Measurements from ENCODE around the gene IL1RL1.

Gene IL1RL1

DNA sequence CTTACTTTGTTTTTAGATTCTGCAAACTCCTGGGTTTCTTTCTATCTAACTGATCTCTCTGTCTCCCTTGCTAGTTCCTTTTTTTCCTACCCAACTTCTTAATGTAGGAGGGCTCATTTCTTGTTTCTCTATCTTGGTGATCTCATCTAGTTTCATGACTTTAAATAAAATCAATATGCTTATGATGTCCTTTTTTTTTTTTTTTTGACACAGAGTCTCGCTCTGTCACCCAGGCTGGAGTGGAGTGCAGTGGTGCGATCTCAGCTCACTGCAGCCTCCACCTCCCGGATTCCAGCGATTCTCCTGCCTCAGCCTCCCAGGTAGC, 42.2 kb upstream of the IL1RL1 start:
- no peak for DNase-seq (ENCODE audit: low read depth)
- TF ChIP-seq, protein P1, sequence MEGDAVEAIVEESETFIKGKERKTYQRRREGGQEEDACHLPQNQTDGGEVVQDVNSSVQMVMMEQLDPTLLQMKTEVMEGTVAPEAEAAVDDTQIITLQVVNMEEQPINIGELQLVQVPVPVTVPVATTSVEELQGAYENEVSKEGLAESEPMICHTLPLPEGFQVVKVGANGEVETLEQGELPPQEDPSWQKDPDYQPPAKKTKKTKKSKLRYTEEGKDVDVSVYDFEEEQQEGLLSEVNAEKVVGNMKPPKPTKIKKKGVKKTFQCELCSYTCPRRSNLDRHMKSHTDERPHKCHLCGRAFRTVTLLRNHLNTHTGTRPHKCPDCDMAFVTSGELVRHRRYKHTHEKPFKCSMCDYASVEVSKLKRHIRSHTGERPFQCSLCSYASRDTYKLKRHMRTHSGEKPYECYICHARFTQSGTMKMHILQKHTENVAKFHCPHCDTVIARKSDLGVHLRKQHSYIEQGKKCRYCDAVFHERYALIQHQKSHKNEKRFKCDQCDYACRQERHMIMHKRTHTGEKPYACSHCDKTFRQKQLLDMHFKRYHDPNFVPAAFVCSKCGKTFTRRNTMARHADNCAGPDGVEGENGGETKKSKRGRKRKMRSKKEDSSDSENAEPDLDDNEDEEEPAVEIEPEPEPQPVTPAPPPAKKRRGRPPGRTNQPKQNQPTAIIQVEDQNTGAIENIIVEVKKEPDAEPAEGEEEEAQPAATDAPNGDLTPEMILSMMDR (IDR thresholded peaks at IDR 0.05; ENCODE audit: control insufficient read depth, insufficient read depth, low read depth, low read length, missing control alignments): no peak
- no peak overlapping the region for H3K4me3 ChIP-seq (ENCODE audit: control insufficient read depth, low read depth, low read length)

DNA sequence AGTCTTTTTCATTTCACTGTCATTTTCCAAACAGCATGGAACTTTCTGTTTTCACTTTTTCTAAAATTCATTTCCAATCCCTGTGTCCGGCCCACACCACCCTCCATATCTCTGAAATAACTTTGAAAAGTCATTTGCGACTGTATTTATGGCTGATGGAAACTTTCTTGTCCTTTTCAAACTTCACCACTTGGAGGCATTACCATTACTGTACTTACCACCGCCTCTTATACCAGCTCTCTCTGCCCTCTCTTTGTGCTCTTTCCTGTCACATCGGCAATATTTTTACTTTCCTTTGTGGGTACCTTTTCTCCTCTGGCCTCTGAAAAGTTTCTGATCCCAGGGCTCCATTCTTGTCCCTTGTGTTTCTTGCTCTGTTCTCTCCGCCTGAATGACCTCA, 39.5 kb upstream of the IL1RL1 start:
- DNase-seq (ENCODE audit: low read depth): no peak
- TF ChIP-seq, protein P1 (IDR thresholded peaks at IDR 0.05; ENCODE audit: control insufficient read depth, insufficient read depth, low read depth, low read length, missing control alignments): no peak
- H3K4me3 ChIP-seq (ENCODE audit: control insufficient read depth, low read depth, low read length): no peak overlapping the region

DNA sequence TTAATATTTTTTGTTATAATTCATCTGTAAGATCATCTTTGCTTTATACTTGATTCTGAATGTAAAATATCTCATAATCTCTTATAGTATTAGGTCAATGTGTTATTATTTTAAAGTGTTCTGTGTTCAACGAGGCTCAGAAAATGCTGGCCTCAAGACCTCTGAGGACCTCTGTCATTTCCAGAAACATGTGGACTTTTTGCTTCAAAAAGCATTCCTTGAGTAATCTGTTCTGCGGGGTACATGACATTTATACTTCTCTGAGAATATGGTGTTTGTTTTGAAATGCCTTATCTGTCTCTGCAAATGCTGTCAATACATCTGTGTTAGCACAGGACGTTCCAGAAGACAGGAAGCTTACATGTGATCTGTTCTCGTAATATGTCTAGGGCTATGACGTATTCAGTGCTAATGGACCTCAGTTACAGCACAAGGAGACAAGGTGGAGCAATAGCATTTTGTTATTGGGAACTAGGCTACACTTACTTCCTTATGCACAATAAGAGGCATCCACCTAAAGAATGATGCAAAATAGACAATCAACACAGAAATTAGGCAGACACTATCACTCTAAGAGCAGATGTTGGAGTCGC, 37.6 kb upstream of the IL1RL1 start:
- no peak overlapping the region for H3K4me3 ChIP-seq (ENCODE audit: control insufficient read depth, low read depth, low read length)
- TF ChIP-seq, protein P1 (IDR thresholded peaks at IDR 0.05; ENCODE audit: control insufficient read depth, insufficient read depth, low read depth, low read length, missing control alignments): no peak
- DNase-seq (ENCODE audit: low read depth): no peak

DNA sequence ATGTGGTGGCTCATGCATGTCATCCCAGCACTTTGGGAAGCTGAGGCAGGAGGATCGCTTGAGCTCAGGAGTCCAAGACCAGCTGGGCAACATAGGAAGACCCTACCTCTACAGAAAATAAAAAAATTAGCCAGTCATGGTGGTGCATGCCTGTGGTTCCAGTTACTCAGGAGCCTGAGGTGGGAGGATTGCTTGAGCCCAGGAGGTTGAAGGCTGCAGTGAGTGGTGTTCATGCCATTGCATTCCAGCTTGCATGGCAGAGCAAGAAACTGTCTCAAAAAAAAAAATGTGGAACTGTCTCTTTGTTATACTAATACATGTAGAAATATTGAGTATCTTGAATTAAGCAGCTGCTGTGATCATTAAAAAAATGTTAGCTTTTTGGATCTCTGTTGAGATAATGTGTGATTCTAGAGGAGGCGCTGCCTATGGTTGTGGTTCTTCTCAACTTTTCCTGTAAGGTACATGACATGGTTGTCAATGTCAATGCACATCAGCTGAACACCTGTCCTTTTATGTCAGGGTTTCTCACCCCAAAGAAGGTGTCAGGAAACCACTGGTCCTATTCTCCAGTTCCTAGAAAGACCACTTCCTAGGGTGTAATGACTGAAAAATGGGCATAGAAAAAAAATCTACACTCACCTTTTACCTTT, 34.7 kb upstream of the IL1RL1 start:
- no peak for DNase-seq (ENCODE audit: low read depth)
- H3K4me3 ChIP-seq (ENCODE audit: control insufficient read depth, low read depth, low read length): no peak overlapping the region
- TF ChIP-seq, protein P1 (IDR thresholded peaks at IDR 0.05; ENCODE audit: control insufficient read depth, insufficient read depth, low read depth, low read length, missing control alignments): no peak

DNA sequence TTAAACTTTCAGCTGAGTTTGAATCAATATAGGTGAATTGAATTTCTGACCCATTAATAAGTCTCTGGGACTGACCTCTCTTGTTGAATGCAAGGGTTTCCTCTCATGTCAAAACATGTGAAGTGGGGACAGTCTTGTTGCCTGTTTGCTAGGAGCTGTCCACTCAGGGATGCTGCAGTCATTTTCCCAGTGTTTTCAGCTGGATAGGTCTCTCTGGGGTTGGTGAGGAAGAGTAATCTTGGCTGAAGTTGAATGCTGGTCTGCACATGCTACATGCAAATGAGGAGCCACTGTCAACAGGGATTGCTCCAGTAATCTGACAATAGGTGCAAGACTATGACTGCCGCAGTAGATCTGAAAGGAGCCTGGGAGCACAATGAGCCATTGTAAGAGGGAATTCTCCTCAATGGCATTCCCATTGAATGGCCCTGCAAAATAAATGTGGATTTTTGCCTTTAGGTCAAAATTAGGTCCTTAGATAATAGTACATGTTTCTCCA, 34.1 kb upstream of the IL1RL1 start:
- TF ChIP-seq, protein P1 (IDR thresholded peaks at IDR 0.05; ENCODE audit: control insufficient read depth, insufficient read depth, low read depth, low read length, missing control alignments): no peak
- no peak for DNase-seq (ENCODE audit: low read depth)
- no peak overlapping the region for H3K4me3 ChIP-seq (ENCODE audit: control insufficient read depth, low read depth, low read length)

DNA sequence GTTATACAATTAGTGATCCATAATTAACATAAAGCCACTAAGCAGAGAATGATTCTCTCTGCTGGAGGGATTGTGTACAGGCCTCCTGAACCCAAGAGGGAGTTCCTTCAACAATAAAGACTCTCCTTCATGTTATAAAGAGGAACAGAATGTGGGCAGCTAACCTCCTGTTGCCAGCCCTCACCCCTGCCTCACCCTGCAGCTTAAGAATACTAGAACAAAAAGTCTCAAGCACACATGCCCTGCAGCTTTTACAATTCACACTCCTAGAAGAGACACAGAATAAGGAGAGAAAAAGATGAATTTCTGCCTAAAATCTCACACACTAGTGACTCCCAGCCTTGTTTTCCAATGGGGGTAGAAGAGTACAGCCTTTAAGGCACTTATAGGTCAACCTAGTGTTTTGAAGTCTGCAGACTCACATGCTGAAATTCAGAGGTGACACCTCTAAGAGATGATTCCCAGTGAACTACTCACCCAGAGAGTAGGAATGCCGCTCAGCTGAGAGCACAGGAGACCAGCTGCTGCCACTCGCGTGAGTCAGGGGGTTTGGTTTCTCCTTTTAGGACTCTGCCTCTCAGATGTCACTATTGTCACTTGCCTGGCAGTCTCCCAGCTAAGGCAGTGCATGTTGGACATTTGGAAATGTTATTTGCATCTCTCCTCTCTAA, 32.5 kb upstream of the IL1RL1 start:
- no peak for DNase-seq (ENCODE audit: low read depth)
- TF ChIP-seq, protein P1 (IDR thresholded peaks at IDR 0.05; ENCODE audit: control insufficient read depth, insufficient read depth, low read depth, low read length, missing control alignments): no peak

More for the DNA sequence above, 32.5 kb upstream of the IL1RL1 start:
- H3K4me3 ChIP-seq (ENCODE audit: control insufficient read depth, low read depth, low read length): no peak overlapping the region
